ENCODE measurements around the gene MECP2.

The MECP2 gene

GRCh38 chrX:154017766-154018517 lies 79.6 kb downstream of the MECP2 start:
- Mint-ChIP-seq H3K4me1 (ENCODE audit: low read depth) (peaks cover 43% of the 10 kb centered on the region), H3K4me3 (peak overlapping the region; percentile 84), H3K9me3 (no peaks in the 10 kb centered on the region), H3K27ac (no peak overlapping the region), H3K27me3 (no peaks in the 10 kb centered on the region), H3K36me3 (ENCODE audit: low read depth) (peaks cover 71% of the 10 kb centered on the region)
- intact Hi-C loops (cut with micrococcal nuclease): no loop called here

DNA sequence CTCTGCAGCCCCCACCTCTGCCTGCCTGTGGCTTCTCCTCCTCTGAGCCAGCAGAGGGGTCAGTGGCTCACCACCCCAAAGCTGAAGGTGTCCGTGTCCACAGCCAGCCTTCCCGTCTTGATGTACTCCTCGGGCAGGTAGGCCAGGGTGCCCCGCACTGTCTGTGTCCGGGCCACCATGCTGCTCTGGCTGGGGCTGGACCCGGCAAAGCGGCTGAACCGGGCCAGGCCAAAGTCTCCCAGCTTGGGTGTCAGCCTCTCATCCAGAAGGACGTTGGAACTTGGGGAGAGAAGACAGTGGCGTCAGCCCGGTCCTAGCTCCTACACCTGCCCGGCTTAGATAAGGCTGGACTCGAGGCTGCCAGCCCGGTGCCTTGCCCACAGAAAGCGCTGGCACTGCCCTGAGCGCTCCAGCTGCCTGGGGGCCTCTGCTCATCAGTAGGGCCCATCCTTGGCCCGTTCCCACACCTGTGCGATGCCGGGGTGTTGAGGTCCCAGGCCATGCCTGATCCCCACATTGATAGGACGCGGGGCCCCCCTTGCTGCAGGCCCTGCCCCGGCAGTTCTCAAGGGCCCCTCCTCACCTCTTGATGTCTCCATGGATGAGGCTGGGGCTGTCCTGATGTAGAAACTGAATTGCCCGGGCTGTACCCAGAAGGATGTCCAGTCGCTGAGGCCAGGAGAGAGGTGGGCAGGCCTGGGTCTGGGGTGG lies 81.0 kb downstream of the MECP2 start:
- no peak overlapping the region for H3K4me3 Mint-ChIP-seq
- no peak overlapping the region for H3K27ac Mint-ChIP-seq

GRCh38 chrX:154015581-154016264 lies 81.8 kb downstream of the MECP2 start:
- Mint-ChIP-seq H3K27me3 (no peaks in the 10 kb centered on the region), H3K36me3 (ENCODE audit: low read depth) (peaks cover 90% of the 10 kb centered on the region), H3K27ac (peak overlapping the region; percentile 65), H3K4me3 (no peak overlapping the region), H3K9me3 (no peaks in the 10 kb centered on the region), H3K4me1 (ENCODE audit: low read depth) (peaks cover 45% of the 10 kb centered on the region)
- intact Hi-C loops (cut with micrococcal nuclease): no loop called here

More for the DNA sequence above, 81.0 kb downstream of the MECP2 start:
- Mint-ChIP-seq H3K4me1 (ENCODE audit: low read depth) (peaks cover 45% of the 10 kb centered on the region), H3K27me3 (no peaks in the 10 kb centered on the region), H3K9me3 (no peaks in the 10 kb centered on the region), H3K36me3 (ENCODE audit: low read depth) (peaks cover 82% of the 10 kb centered on the region)
- intact Hi-C loops (cut with micrococcal nuclease): no loop called here

DNA sequence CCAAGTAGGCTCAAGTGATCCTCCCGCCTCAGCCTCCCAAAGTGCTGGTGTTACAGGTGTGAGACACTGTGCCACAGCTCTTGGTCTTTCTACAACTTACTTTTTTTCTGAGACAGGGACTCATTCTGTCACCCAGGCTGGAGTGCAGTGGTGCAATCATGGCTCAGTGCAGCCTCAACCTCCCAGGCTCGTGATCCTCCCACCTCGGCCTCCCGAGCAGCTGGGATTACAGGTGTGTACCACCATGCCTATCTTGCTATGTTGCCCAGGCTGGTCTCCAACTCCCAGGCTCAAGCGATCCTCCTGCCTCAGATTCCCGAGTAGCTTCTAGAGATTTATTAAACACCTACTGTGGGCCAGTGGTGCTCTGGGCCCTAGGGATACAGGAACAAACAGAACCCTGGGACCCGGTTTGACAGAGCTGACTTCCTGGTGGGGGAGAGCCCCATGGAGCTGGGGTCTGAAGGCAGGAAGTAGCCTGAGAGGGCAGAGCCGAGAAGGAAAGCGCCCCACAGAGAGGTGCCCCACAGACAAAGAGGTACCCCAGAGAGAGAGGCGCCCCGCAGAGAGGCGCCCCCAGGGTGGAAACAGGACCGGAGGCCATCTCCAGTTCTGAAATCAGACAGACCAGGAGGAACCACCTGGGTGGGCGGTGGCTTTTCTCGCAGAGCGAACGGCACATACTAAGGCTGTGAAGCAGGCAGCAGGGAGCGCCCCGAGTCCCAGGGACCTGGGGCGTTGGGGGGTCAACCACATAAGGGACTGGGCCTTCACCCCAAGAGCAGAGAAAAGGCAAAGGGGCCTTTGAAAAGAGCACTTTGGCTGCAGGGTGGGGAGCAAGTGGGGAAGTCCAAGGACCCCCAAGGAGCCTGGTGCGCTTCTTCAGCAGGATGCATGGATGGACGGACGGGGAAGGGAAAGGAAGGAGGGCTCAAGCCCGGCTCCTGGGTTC lies 82.8 kb downstream of the MECP2 start:
- Mint-ChIP-seq H3K4me3 (no peak overlapping the region), H3K27ac (peak overlapping the region; percentile 65)
- intact Hi-C loops (cut with micrococcal nuclease): loop anchor here (5.0 kb wide), 2 partner anchors 38 to 42 kb away; partner anchors contain the start of genes HCFC1 and TMEM187

GRCh38 chrX:154013614-154014360 lies 83.7 kb downstream of the MECP2 start:
- Mint-ChIP-seq H3K27me3 (no peaks in the 10 kb centered on the region), H3K36me3 (ENCODE audit: low read depth) (peaks cover 89% of the 10 kb centered on the region), H3K27ac (no peak overlapping the region), H3K9me3 (no peaks in the 10 kb centered on the region), H3K4me1 (ENCODE audit: low read depth) (peaks cover 41% of the 10 kb centered on the region), H3K4me3 (no peak overlapping the region)
- intact Hi-C loops (cut with micrococcal nuclease): loop anchor here (5.0 kb wide), 2 partner anchors 39 to 41 kb away; partner anchors contain the start of genes HCFC1 and TMEM187

More for the DNA sequence above, 82.8 kb downstream of the MECP2 start:
- Mint-ChIP-seq H3K4me1 (ENCODE audit: low read depth) (peaks cover 43% of the 10 kb centered on the region), H3K9me3 (no peaks in the 10 kb centered on the region), H3K36me3 (ENCODE audit: low read depth) (peaks cover 87% of the 10 kb centered on the region), H3K27me3 (no peaks in the 10 kb centered on the region)

DNA sequence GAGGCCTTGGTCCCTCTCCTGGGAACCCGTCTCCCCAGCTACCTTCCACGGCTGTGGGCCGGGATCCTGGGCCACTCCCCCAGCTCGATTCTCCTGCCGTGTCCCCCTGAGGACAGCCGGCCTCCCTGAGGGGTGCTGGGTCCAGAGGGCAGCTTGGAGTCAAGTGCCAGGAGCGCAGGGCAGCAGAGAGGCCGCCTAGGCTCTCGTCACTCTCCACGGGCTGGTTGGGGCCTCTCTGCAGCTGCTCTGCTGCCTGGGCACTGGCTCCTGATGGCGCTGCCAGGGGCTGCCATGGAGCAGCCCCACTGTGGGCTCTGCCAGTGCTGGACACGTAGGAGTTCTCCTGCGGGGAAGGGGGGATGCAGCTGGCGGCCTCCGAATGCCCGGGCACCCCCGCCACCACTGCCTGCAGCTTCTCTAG lies 84.5 kb downstream of the MECP2 start:
- H3K27ac Mint-ChIP-seq: no peak overlapping the region
- peaks cover 88% of the 10 kb centered on the region for H3K36me3 Mint-ChIP-seq (ENCODE audit: low read depth)
- intact Hi-C loops (cut with micrococcal nuclease): loop anchor here (5.0 kb wide), 2 partner anchors 39 to 41 kb away; partner anchors contain the start of genes HCFC1 and TMEM187
- H3K4me3 Mint-ChIP-seq: no peak overlapping the region
- H3K9me3 Mint-ChIP-seq: no peaks in the 10 kb centered on the region
- H3K27me3 Mint-ChIP-seq: no peaks in the 10 kb centered on the region
- peaks cover 41% of the 10 kb centered on the region for H3K4me1 Mint-ChIP-seq (ENCODE audit: low read depth)

GRCh38 chrX:154012336-154012991 lies 85.1 kb downstream of the MECP2 start:
- Mint-ChIP-seq H3K36me3 (ENCODE audit: low read depth) (peaks cover 82% of the 10 kb centered on the region), H3K27me3 (no peaks in the 10 kb centered on the region), H3K4me1 (ENCODE audit: low read depth) (peaks cover 44% of the 10 kb centered on the region), H3K9me3 (no peaks in the 10 kb centered on the region), H3K4me3 (no peak overlapping the region), H3K27ac (no peak overlapping the region)
- intact Hi-C loops (cut with micrococcal nuclease): loop anchor here (5.0 kb wide), 2 partner anchors 40 kb away; partner anchors contain the start of genes HCFC1 and TMEM187

DNA sequence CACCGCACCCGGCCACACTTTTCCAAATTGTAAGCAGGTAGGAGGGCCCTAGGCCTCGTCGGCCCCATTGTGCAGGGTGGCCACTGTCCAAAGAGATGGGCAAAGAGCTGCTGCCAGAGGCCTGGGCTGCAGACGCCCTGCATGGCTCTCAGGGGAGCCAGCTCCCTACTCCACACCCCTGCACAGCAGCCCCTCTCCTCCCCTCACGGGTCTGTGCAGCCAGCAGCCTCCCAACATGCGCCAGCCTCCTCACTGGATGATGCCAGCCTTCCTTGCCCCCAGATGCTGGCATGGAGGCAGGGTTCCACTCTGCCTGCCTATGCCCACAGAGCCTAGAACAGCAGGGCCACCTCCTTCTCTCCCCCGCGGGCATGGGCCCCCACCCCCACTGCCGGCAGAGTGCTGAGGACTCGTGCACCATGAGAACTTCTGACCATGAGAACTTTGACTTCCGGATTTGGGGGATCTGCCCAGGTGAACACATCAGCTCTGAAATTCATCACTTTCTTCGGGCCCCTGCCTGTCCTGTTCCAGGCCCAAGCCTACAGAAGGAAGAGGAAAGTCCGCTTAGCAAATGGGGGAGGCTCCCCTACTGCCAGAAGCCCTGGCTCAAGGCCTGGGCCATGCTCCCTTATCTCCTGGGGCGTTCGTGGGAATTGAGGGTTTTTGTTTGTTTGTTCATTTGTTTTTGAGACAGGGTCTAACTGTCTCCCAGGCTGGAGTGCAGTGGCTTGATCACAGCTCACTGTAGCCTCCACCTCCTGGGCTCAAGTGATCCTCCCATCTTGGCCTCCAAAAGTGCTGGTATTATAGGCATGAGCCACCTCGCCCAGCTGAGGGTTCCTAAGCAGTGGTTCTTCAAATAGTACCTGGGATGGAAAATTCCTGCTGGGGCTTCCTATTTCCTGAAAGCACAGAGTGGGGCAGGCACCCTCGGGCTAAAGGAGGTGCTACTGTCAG lies 85.9 kb downstream of the MECP2 start:
- H3K27me3 Mint-ChIP-seq: no peaks in the 10 kb centered on the region
- intact Hi-C loops (cut with micrococcal nuclease): loop anchor here (5.0 kb wide), 2 partner anchors 39 to 41 kb away; partner anchors contain the start of genes HCFC1 and TMEM187
- no peaks in the 10 kb centered on the region for H3K9me3 Mint-ChIP-seq
- no peak overlapping the region for H3K27ac Mint-ChIP-seq
- H3K4me1 Mint-ChIP-seq (ENCODE audit: low read depth): peaks cover 50% of the 10 kb centered on the region
- no peak overlapping the region for H3K4me3 Mint-ChIP-seq
- H3K36me3 Mint-ChIP-seq (ENCODE audit: low read depth): peaks cover 74% of the 10 kb centered on the region

DNA sequence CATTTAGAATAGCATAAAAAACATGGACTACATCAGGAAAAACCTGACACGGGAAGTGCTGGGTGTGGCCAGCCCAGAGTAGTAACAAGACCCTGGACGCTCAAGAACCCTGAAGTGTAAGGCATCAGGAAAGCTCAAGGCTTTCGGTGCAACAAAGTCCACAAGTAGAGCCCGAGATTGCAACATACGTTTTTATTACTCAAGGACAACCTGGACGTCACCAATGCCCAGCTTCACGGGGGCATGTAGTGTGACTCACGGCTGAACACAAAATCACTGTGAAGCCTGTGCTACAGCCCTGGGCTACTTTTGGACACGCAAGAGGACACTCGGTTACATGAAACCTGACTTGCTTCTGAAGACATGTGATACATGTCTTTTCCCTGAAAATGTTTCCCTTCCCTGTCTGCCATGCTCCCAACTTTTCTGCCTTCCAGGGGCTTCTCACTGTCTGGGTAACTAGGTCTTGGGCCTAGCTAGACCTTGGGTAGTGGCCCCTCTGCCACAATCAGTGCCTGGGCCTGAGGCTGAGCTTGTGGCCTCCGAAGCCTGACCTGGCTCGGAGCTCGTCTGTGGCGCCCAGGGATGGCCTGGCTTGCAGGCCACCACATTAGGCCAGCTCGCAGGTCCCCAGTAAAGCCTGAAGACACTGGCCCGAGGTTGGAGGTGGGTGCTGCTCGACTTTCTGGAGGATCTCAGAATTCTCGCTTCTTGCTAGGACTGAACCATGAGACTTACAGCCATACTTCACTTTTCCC lies 87.0 kb downstream of the MECP2 start:
- H3K4me1 Mint-ChIP-seq (ENCODE audit: low read depth): peaks cover 43% of the 10 kb centered on the region
- intact Hi-C loops (cut with micrococcal nuclease): loop anchor here (5.0 kb wide), 2 partner anchors 38 to 42 kb away; partner anchors contain the start of genes HCFC1 and TMEM187
- no peak overlapping the region for H3K27ac Mint-ChIP-seq
- H3K9me3 Mint-ChIP-seq: no peaks in the 10 kb centered on the region
- peaks cover 73% of the 10 kb centered on the region for H3K36me3 Mint-ChIP-seq (ENCODE audit: low read depth)
- no peak overlapping the region for H3K4me3 Mint-ChIP-seq
- H3K27me3 Mint-ChIP-seq: no peaks in the 10 kb centered on the region

DNA sequence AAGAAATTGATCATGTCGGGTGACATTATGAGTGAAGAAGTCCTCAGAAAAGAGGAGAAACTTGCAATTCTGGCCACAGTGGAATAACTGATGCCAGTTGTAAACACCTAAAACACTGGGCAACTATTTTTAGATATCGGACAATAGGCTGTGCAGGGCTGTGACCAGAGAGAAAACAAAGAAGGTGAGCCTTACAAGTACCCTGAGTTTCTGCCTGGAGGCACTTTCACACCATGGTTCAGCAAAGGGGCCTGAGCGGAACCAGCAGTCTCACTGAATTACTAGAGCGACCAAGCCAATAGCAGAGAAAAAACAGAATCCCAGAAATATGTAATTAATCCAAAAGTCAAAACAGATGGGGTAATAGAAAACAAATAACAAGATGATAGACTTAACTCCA lies 89.0 kb downstream of the MECP2 start:
- intact Hi-C loops (cut with micrococcal nuclease): no loop called here
- Mint-ChIP-seq H3K27me3 (no peaks in the 10 kb centered on the region), H3K27ac (peak overlapping the region; percentile 68), H3K9me3 (no peaks in the 10 kb centered on the region), H3K4me3 (peak overlapping the region; percentile 51), H3K36me3 (ENCODE audit: low read depth) (peaks cover 54% of the 10 kb centered on the region), H3K4me1 (ENCODE audit: low read depth) (peaks cover 36% of the 10 kb centered on the region)

GRCh38 chrX:154006947-154007346 lies 90.6 kb downstream of the MECP2 start:
- Mint-ChIP-seq H3K4me1 (ENCODE audit: low read depth) (peaks cover 49% of the 10 kb centered on the region), H3K27me3 (no peaks in the 10 kb centered on the region), H3K27ac (peak overlapping the region; percentile 68), H3K36me3 (ENCODE audit: low read depth) (peaks cover 38% of the 10 kb centered on the region), H3K9me3 (no peaks in the 10 kb centered on the region), H3K4me3 (no peak overlapping the region)
- intact Hi-C loops (cut with micrococcal nuclease): no loop called here
